Neural cell (in vitro differentiated cells): ENCODE measurements around the gene GGCX.

ENCODE experiments used
- EP300 ChIP-seq: fragments of 450-650 bp; conservative IDR thresholded peaks from 2 replicates; pipeline ENCODE4 v1.6.1; 2014; ENCODE audit warnings: antibody characterized with exemption, mild to moderate bottlenecking, moderate library complexity; ENCODE audit not compliant: poor library complexity, severe bottlenecking
- EZH2 ChIP-seq: fragments of 200-600, 300-800 bp; shearing (Covaris generic), sonication (generic); IDR thresholded peaks from 2 replicates; pipeline ENCODE4 v1.6.1; 2014; ENCODE audit warnings: antibody characterized with exemption, low read length, borderline replicate concordance, mild to moderate bottlenecking; ENCODE audit not compliant: insufficient read depth, poor library complexity, severe bottlenecking
- MXI1 ChIP-seq: fragments of 450-650 bp; conservative IDR thresholded peaks from 2 replicates; pipeline ENCODE4 v1.6.1; 2014; ENCODE audit warnings: antibody characterized with exemption, mild to moderate bottlenecking; ENCODE audit not compliant: poor library complexity, severe bottlenecking
- POLR2AphosphoS5 ChIP-seq: IDR thresholded peaks from 2 replicates; pipeline ENCODE4 v1.6.1; 2012
- SMC3 ChIP-seq: fragments of 450-650 bp; conservative IDR thresholded peaks from 2 replicates; pipeline ENCODE4 v1.6.1; 2014; ENCODE audit warnings: antibody characterized with exemption, mild to moderate bottlenecking, moderate library complexity; ENCODE audit not compliant: poor library complexity
- TF ChIP-seq, protein P1 (sequence below): IDR thresholded peaks from 2 replicates; pipeline ENCODE4 v1.6.1; 2012; ENCODE audit warnings: borderline replicate concordance
- TF ChIP-seq, protein P2 (sequence below): fragments of 450-650 bp; IDR thresholded peaks from 2 replicates; pipeline ENCODE4 v1.5.1; 2014; ENCODE audit warnings: antibody characterized with exemption, mild to moderate bottlenecking, moderate library complexity; ENCODE audit not compliant: poor library complexity, severe bottlenecking

DNA sequence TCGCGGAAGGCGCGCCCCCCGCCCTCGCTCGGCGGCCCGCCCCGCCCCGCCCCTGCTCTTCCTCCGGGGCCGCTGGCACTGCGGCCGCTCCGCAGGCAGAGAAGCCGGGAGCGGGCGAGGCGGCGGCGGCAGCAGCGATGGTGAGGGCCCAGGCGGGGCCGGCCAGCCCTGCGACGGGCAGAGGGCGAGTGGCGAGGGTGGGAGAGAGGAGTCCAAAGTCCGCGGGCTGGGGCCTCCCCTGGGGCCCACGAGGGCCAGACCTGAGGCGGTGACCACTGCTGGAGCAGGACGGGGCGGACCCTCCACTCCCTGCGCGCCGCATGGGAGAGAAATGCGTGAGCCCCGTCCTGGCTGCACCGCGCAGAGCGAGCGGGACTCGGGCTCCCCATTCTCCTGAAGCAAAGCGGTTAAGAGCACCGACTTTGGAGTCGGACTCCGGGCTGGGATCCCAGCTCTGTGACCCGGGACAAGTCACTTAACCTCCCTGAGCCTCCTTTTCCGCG lies 23.1 kb upstream of the GGCX start, which contains the start of gene VAMP5:
- TF ChIP-seq, protein P1, sequence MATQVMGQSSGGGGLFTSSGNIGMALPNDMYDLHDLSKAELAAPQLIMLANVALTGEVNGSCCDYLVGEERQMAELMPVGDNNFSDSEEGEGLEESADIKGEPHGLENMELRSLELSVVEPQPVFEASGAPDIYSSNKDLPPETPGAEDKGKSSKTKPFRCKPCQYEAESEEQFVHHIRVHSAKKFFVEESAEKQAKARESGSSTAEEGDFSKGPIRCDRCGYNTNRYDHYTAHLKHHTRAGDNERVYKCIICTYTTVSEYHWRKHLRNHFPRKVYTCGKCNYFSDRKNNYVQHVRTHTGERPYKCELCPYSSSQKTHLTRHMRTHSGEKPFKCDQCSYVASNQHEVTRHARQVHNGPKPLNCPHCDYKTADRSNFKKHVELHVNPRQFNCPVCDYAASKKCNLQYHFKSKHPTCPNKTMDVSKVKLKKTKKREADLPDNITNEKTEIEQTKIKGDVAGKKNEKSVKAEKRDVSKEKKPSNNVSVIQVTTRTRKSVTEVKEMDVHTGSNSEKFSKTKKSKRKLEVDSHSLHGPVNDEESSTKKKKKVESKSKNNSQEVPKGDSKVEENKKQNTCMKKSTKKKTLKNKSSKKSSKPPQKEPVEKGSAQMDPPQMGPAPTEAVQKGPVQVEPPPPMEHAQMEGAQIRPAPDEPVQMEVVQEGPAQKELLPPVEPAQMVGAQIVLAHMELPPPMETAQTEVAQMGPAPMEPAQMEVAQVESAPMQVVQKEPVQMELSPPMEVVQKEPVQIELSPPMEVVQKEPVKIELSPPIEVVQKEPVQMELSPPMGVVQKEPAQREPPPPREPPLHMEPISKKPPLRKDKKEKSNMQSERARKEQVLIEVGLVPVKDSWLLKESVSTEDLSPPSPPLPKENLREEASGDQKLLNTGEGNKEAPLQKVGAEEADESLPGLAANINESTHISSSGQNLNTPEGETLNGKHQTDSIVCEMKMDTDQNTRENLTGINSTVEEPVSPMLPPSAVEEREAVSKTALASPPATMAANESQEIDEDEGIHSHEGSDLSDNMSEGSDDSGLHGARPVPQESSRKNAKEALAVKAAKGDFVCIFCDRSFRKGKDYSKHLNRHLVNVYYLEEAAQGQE = no peak
- TF ChIP-seq, protein P2, sequence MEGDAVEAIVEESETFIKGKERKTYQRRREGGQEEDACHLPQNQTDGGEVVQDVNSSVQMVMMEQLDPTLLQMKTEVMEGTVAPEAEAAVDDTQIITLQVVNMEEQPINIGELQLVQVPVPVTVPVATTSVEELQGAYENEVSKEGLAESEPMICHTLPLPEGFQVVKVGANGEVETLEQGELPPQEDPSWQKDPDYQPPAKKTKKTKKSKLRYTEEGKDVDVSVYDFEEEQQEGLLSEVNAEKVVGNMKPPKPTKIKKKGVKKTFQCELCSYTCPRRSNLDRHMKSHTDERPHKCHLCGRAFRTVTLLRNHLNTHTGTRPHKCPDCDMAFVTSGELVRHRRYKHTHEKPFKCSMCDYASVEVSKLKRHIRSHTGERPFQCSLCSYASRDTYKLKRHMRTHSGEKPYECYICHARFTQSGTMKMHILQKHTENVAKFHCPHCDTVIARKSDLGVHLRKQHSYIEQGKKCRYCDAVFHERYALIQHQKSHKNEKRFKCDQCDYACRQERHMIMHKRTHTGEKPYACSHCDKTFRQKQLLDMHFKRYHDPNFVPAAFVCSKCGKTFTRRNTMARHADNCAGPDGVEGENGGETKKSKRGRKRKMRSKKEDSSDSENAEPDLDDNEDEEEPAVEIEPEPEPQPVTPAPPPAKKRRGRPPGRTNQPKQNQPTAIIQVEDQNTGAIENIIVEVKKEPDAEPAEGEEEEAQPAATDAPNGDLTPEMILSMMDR = no peak
- TF ChIP-seq EZH2 (no peak), EP300 (no peak), POLR2AphosphoS5 (no peak), SMC3 (no peak), MXI1 (no peak)
